DMS53 treated with DMSO at 0.1 percent for 48 hours (cell line): ENCODE results near the gene PRKCE.
"Not testable (repeated sequence)": the region's sequence is repeated elsewhere in the genome, so short reads cannot be mapped to it uniquely, and the experiment has no call there.

ENCODE experiments used
- DNase-seq: peaks from one replicate; lab custom pipeline; 2025; ENCODE audit not compliant: unreplicated experiment; lab: John Stamatoyannopoulos, UW

PRKCE gene

GRCh38 chr2:45902380-45902779 is 250.9 kb downstream of the PRKCE start:
- no peak for DNase-seq

- DNase-seq, result no peak
Observed at GRCh38 chr2:45902781-45903375, 251.4 kb downstream of the PRKCE start.

- no peak for DNase-seq
Observed at GRCh38 chr2:45904267-45904945, 252.9 kb downstream of the PRKCE start.

- no peak for DNase-seq
Observed at GRCh38 chr2:45904946-45905631, 253.6 kb downstream of the PRKCE start.

GRCh38 chr2:45905632-45905958 is 254.1 kb downstream of the PRKCE start:
- DNase-seq, result peak; percentile 54

- no peak for DNase-seq
Observed at GRCh38 chr2:45907592-45907991, 256.1 kb downstream of the PRKCE start.

GRCh38 chr2:45908316-45909170 is 257.1 kb downstream of the PRKCE start:
- no peak for DNase-seq

GRCh38 chr2:45909171-45909565 is 257.7 kb downstream of the PRKCE start:
- no peak for DNase-seq

GRCh38 chr2:45909677-45910191 is 258.3 kb downstream of the PRKCE start:
- DNase-seq, result no peak

- DNase-seq, result no peak
Observed at GRCh38 chr2:45910473-45911060, 259.1 kb downstream of the PRKCE start.

GRCh38 chr2:45911538-45911937 is 260.1 kb downstream of the PRKCE start:
- DNase-seq, result no peak

GRCh38 chr2:45912109-45912508 is 260.6 kb downstream of the PRKCE start:
- no peak for DNase-seq

- DNase-seq, result peak; percentile 2
Observed at GRCh38 chr2:45913539-45913938, 262.1 kb downstream of the PRKCE start.

- no peak for DNase-seq
Observed at GRCh38 chr2:45915523-45915922, 264.0 kb downstream of the PRKCE start.

- DNase-seq, result not testable (repeated sequence)
Observed at GRCh38 chr2:45917561-45918176, 266.2 kb downstream of the PRKCE start.

GRCh38 chr2:45918463-45919159 is 267.1 kb downstream of the PRKCE start:
- DNase-seq, result no peak

- peak; percentile 33 for DNase-seq
Observed at GRCh38 chr2:45919160-45919650, 267.7 kb downstream of the PRKCE start.

GRCh38 chr2:45919711-45920111 is 268.2 kb downstream of the PRKCE start:
- no peak for DNase-seq

- no peak for DNase-seq
Observed at GRCh38 chr2:45921921-45922320, 270.4 kb downstream of the PRKCE start.

- DNase-seq, result no peak
Observed at GRCh38 chr2:45922577-45922988, 271.1 kb downstream of the PRKCE start.
